ENCODE measurements around the gene FAR2.

GRCh38 chr12:29113101-29113500 lies 36.0 kb upstream of the FAR2 start:
- TF ChIP-seq POLR2A (IDR thresholded peaks at IDR 0.05; ENCODE audit: low read depth, low read length) = no peak
- no peak for TF ChIP-seq POLR2AphosphoS5 (IDR thresholded peaks at IDR 0.05; ENCODE audit: low read depth, low read length)
- no peak for TF ChIP-seq TAF1 (IDR thresholded peaks at IDR 0.05; ENCODE audit: low read depth, low read length)
- TF ChIP-seq SPI1 (IDR thresholded peaks at IDR 0.05; ENCODE audit: low read depth, low read length) = no peak
- no peak for TF ChIP-seq PAX5 (IDR thresholded peaks at IDR 0.05; ENCODE audit: insufficient read depth, low read length, severe bottlenecking)
- no peak for TF ChIP-seq POU2F2 (IDR thresholded peaks at IDR 0.05; ENCODE audit: low read depth, low read length)

Data from GM12891 (cell line).